ENCODE results near the gene FKBP1B.
"Not testable (repeated sequence)": the region's sequence is repeated elsewhere in the genome, so short reads cannot be mapped to it uniquely, and the experiment has no call there.

Gene FKBP1B

GRCh38 chr2:24100732-24101131, 51.2 kb downstream of the FKBP1B start:
- DNase-seq (ENCODE audit: low spot score) = not testable (repeated sequence)

- DNase-seq (ENCODE audit: low spot score) = no peak
Observed at GRCh38 chr2:24101992-24102391, 52.5 kb downstream of the FKBP1B start.

- DNase-seq (ENCODE audit: low spot score) = no peak
Observed at GRCh38 chr2:24102677-24103076, 53.1 kb downstream of the FKBP1B start.

GRCh38 chr2:24104110-24104650, 54.6 kb downstream of the FKBP1B start:
- no peak for DNase-seq (ENCODE audit: low spot score)

- no peak for DNase-seq (ENCODE audit: low spot score)
Observed at GRCh38 chr2:24104906-24105305, 55.4 kb downstream of the FKBP1B start.

- DNase-seq (ENCODE audit: low spot score) = no peak
Observed at GRCh38 chr2:24105816-24106215, 56.3 kb downstream of the FKBP1B start.

- DNase-seq (ENCODE audit: low spot score) = no peak
Observed at GRCh38 chr2:24106786-24107185, 57.2 kb downstream of the FKBP1B start.

- no peak for DNase-seq (ENCODE audit: low spot score)
Observed at GRCh38 chr2:24107336-24107735, 57.8 kb downstream of the FKBP1B start.

- not testable (repeated sequence) for DNase-seq (ENCODE audit: low spot score)
Observed at GRCh38 chr2:24109431-24109830, 59.9 kb downstream of the FKBP1B start.

- no peak for DNase-seq (ENCODE audit: low spot score)
Observed at GRCh38 chr2:24110660-24111303, 61.2 kb downstream of the FKBP1B start.

GRCh38 chr2:24111407-24111901, 61.9 kb downstream of the FKBP1B start:
- DNase-seq (ENCODE audit: low spot score) = no peak

Small RNA genes lying within 50 kb of the gene (small RNA-seq; reads per million reads assigned to genes)
- gene RNU6-370P = 0 reads per million in 2 experiments
